ENCODE data around the gene FAF2. TPM values are rescaled to one million over a fixed set of nuclear protein-coding genes. Genes with fewer than 3 reads are reported as not detected.
A peak's percentile ranks its signal among the peaks of the same experiment; 100 is the strongest.
"Not testable (repeated sequence)": the region's sequence is repeated elsewhere in the genome, so short reads cannot be mapped to it uniquely, and the experiment has no call there.

The FAF2 gene
- total RNA-seq, 1 donor from 2014 or later: 46.5 TPM

GRCh38 chr5:176481711-176482110 lies 33.5 kb downstream of the FAF2 start:
- DNase-seq (ENCODE audit: extremely low spot score, unreplicated experiment): no peak
- Mint-ChIP-seq H3K4me3 (no peak overlapping the region), H3K27ac (no peak overlapping the region), H3K36me3 (peaks cover 21% of the 10 kb centered on the region), H3K4me1 (ENCODE audit: unreplicated experiment) (no peaks in the 10 kb centered on the region), H3K9me3 (no peaks in the 10 kb centered on the region), H3K27me3 (no peaks in the 10 kb centered on the region)
- TF ChIP-seq CTCF (conservative IDR thresholded peaks at IDR 0.05): no peak

GRCh38 chr5:176485176-176485575 lies 37.0 kb downstream of the FAF2 start:
- no peaks in the 10 kb centered on the region for H3K27me3 Mint-ChIP-seq
- H3K4me1 Mint-ChIP-seq (ENCODE audit: unreplicated experiment): no peaks in the 10 kb centered on the region
- H3K9me3 Mint-ChIP-seq: no peaks in the 10 kb centered on the region
- no peak for DNase-seq (ENCODE audit: extremely low spot score, unreplicated experiment)
- H3K4me3 Mint-ChIP-seq: no peak overlapping the region
- peaks cover 17% of the 10 kb centered on the region for H3K36me3 Mint-ChIP-seq
- TF ChIP-seq CTCF (conservative IDR thresholded peaks at IDR 0.05): no peak
- no peak overlapping the region for H3K27ac Mint-ChIP-seq

GRCh38 chr5:176486189-176486757 lies 38.1 kb downstream of the FAF2 start:
- Mint-ChIP-seq H3K4me3 (no peak overlapping the region), H3K36me3 (peaks cover 17% of the 10 kb centered on the region), H3K4me1 (ENCODE audit: unreplicated experiment) (no peaks in the 10 kb centered on the region), H3K27me3 (no peaks in the 10 kb centered on the region), H3K9me3 (no peaks in the 10 kb centered on the region), H3K27ac (peak overlapping the region; percentile 16)
- TF ChIP-seq CTCF (conservative IDR thresholded peaks at IDR 0.05): no peak
- no peak for DNase-seq (ENCODE audit: extremely low spot score, unreplicated experiment)

- H3K27ac Mint-ChIP-seq; H3K4me1 Mint-ChIP-seq (ENCODE audit: unreplicated experiment); H3K27me3 Mint-ChIP-seq; DNase-seq (ENCODE audit: extremely low spot score, unreplicated experiment); H3K4me3 Mint-ChIP-seq; H3K9me3 Mint-ChIP-seq: not testable (repeated sequence)
- peaks cover 17% of the 10 kb centered on the region for H3K36me3 Mint-ChIP-seq
Measured at GRCh38 chr5:176487160-176487559, 39.0 kb downstream of the FAF2 start.

- H3K4me3 Mint-ChIP-seq: no peak overlapping the region
- H3K36me3 Mint-ChIP-seq: peaks cover 17% of the 10 kb centered on the region
- no peaks in the 10 kb centered on the region for H3K4me1 Mint-ChIP-seq (ENCODE audit: unreplicated experiment)
- no peak for DNase-seq (ENCODE audit: extremely low spot score, unreplicated experiment)
- no peak overlapping the region for H3K27ac Mint-ChIP-seq
- no peak for TF ChIP-seq CTCF (conservative IDR thresholded peaks at IDR 0.05)
- no peaks in the 10 kb centered on the region for H3K27me3 Mint-ChIP-seq
- no peaks in the 10 kb centered on the region for H3K9me3 Mint-ChIP-seq
Measured at GRCh38 chr5:176489077-176489476, 40.9 kb downstream of the FAF2 start.

- H3K27ac Mint-ChIP-seq: no peak overlapping the region
- H3K9me3 Mint-ChIP-seq: no peaks in the 10 kb centered on the region
- H3K27me3 Mint-ChIP-seq: no peaks in the 10 kb centered on the region
- no peaks in the 10 kb centered on the region for H3K4me1 Mint-ChIP-seq (ENCODE audit: unreplicated experiment)
- no peak for DNase-seq (ENCODE audit: extremely low spot score, unreplicated experiment)
- no peak for TF ChIP-seq CTCF (conservative IDR thresholded peaks at IDR 0.05)
- peaks cover 23% of the 10 kb centered on the region for H3K36me3 Mint-ChIP-seq
- H3K4me3 Mint-ChIP-seq: no peak overlapping the region
Measured at GRCh38 chr5:176490301-176490700, 42.1 kb downstream of the FAF2 start.
